H1 (cell line): ENCODE measurements around the gene CSNK1A1.

Source experiments
- CTCF ChIP-seq, 3 experiments: IDR thresholded peaks; 1 replicate in 2 of 3; 2 replicates in 1 of 3; pipeline versions ENCODE4 v1.5.1 to v1.6.1; 2011; ENCODE audit warnings: low read length in 3 of 3, mild to moderate bottlenecking in 3 of 3, inconsistent platforms in 2 of 3, low read depth in 1 of 3, moderate library complexity in 1 of 3; ENCODE audit not compliant: insufficient read depth in 1 of 3; ENCODE audit errors: control extremely low read depth in 1 of 3
- EGR1 ChIP-seq: IDR thresholded peaks from 2 replicates; pipeline ENCODE4 v1.6.1; 2011; ENCODE audit warnings: low read depth, low read length, borderline replicate concordance
- EZH2 ChIP-seq: fragments of 200-600 bp; sonication (generic); IDR thresholded peaks from 2 replicates; pipeline ENCODE4 v1.7.1; 2012; ENCODE audit warnings: low read depth, mild to moderate bottlenecking, moderate library complexity, low read length, inconsistent platforms; ENCODE audit not compliant: severe bottlenecking
- KDM1A ChIP-seq: fragments of 200-600, 300-600 bp; sonication (generic); IDR thresholded peaks from 2 replicates; pipeline ENCODE4 v1.7.1; 2016; ENCODE audit warnings: mild to moderate bottlenecking, low read length, borderline replicate concordance
- POLR2A ChIP-seq, 2 experiments: IDR thresholded peaks; 1 replicate in 1 of 2; 2 replicates in 1 of 2; pipeline ENCODE4 v1.6.1; 2011; ENCODE audit warnings: low read depth in 2 of 2, low read length in 2 of 2, mild to moderate bottlenecking in 2 of 2; ENCODE audit errors: control extremely low read depth in 1 of 2
- POLR2AphosphoS5 ChIP-seq: IDR thresholded peaks from 2 replicates; pipeline ENCODE4 v1.6.1; 2011; ENCODE audit warnings: low read depth, low read length
- RAD21 ChIP-seq, 2 experiments: IDR thresholded peaks in 1 of 2; conservative IDR thresholded peaks in 1 of 2; 2 replicates each; pipeline ENCODE4 v1.6.1; 2011; ENCODE audit warnings: low read depth in 2 of 2, low read length in 2 of 2, improper control_type of control experiment in 1 of 2, inconsistent platforms in 1 of 2, mild to moderate bottlenecking in 1 of 2, moderate library complexity in 1 of 2
- SIN3A ChIP-seq, 2 experiments: IDR thresholded peaks in 1 of 2; conservative IDR thresholded peaks in 1 of 2; 2 replicates each; pipeline ENCODE4 v1.6.1; 2011 to 2012; ENCODE audit warnings: low read length in 2 of 2, improper control_type of control experiment in 1 of 2, low read depth in 1 of 2, mild to moderate bottlenecking in 1 of 2
- SRF ChIP-seq: IDR thresholded peaks from 2 replicates; pipeline ENCODE4 v1.6.1; 2011; ENCODE audit warnings: mild to moderate bottlenecking, low read depth, low read length, moderate library complexity
- SUZ12 ChIP-seq: fragments of 200-600 bp; sonication (generic); IDR thresholded peaks from 2 replicates; pipeline ENCODE4 v1.6.1; 2012; ENCODE audit warnings: mild to moderate bottlenecking, inconsistent platforms, low read length, moderate library complexity, mixed read lengths
- ZNF274 ChIP-seq: IDR thresholded peaks from 2 replicates; pipeline ENCODE4 v1.7.0; 2012; ENCODE audit warnings: low read length, borderline replicate concordance; ENCODE audit errors: extremely low read depth

- TF ChIP-seq SRF (no peak), RAD21 (IDR thresholded peaks at IDR 0.05 in 1 of 2, conservative IDR thresholded peaks at IDR 0.05 in 1 of 2; ENCODE audit: low read depth in 2 of 2, low read length in 2 of 2) (no peak), SUZ12 (no peak), CTCF (IDR thresholded peaks at IDR 0.05; ENCODE audit: control extremely low read depth in 1 of 3, insufficient read depth in 1 of 3, low read depth in 1 of 3, low read length in 3 of 3) (no peak), POLR2A (IDR thresholded peaks at IDR 0.05; ENCODE audit: control extremely low read depth in 1 of 2, low read depth in 2 of 2, low read length in 2 of 2) (no peak), ZNF274 (no peak), EZH2 (no peak), SIN3A (conservative IDR thresholded peaks at IDR 0.05 in 1 of 2, IDR thresholded peaks at IDR 0.05 in 1 of 2; ENCODE audit: low read depth in 1 of 2, low read length in 2 of 2) (no peak), EGR1 (no peak), KDM1A (no peak), POLR2AphosphoS5 (no peak)
Observed at GRCh38 chr5:149504677-149505076, 46.6 kb downstream of the CSNK1A1 start.
